Adipocyte (in vitro differentiated cells): ENCODE measurements around the gene ZNF654.
"Not testable (repeated sequence)": the region's sequence is repeated elsewhere in the genome, so short reads cannot be mapped to it uniquely, and the experiment has no call there.

Source experiments
- DNase-seq: peaks from one replicate; pipeline ENCODE4 v3.0.0-alpha.2; 2015; ENCODE audit warnings: low read depth
- H3K27me3 ChIP-seq: replicated peaks from 2 replicates; pipeline ENCODE4 v1.7.0; 2013; ENCODE audit warnings: mild to moderate bottlenecking, low read length, moderate library complexity; ENCODE audit not compliant: control insufficient read depth, insufficient read depth
- H3K36me3 ChIP-seq: 2 replicates; pipeline ENCODE4 v1.7.0; 2013; ENCODE audit warnings: low read length, mild to moderate bottlenecking, moderate library complexity; ENCODE audit not compliant: control insufficient read depth, insufficient read depth, severe bottlenecking
- H3K4me1 ChIP-seq: 2 replicates; pipeline ENCODE4 v1.7.0; 2013; ENCODE audit warnings: mild to moderate bottlenecking, low read length, moderate library complexity; ENCODE audit not compliant: control insufficient read depth, insufficient read depth
- H3K4me3 ChIP-seq: 2 replicates; pipeline ENCODE4 v1.7.0; 2013; ENCODE audit warnings: mild to moderate bottlenecking, low read length, moderate library complexity
- H3K9ac ChIP-seq: 2 replicates; pipeline ENCODE4 v1.7.0; 2013; ENCODE audit warnings: mild to moderate bottlenecking, low read length, moderate library complexity
- H3K9me3 ChIP-seq: 2 replicates; pipeline ENCODE4 v1.7.0; 2013; ENCODE audit warnings: mild to moderate bottlenecking, low read length, moderate library complexity; ENCODE audit not compliant: control insufficient read depth

ZNF654 gene

DNA sequence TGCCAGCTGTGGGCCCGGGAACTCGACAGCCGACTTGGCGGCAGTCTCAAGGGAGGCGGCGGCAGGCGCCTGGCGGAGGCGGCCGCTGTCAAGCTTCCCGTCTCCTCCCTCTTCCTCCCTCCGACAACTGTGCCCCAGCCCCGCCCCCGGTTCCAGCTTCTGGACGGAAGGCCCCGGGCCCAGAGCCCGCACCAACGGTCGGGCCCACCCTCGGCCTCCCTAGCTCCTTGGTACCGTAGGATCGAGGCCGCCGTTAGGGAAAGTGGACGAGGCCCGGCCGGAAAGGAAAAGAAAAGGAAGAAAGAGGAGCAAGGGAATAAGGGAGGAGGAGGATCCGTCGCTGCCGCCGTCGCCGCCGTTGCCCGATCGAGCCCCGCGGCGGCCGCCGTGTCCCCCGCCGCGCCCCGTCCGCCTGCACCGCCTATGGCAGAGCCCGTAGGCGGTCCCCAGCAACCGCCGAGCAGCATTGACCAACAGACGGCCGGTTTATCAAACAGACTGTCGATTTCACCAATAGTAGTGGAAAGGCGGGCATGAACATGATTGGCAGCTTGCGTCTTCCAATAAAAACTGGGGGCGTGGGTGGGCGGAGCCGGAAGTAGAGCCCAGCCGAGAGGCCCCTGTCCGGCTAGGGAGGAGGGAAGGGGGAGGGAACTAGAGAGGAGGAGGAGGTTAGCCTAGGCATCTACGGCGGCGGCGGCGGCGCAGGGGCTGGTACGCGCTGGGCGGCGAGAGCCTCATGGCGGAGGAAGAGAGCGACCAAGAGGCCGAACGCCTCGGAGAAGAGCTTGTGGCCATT lies at the start of gene ZNF654, which contains the start of gene CGGBP1:
Gene ZNF654 (plus strand): TSS at position 675 of the 799 bp plus-strand sequence. CDS start 65 bp downstream, at position 740.
Gene CGGBP1 (minus strand): TSS at position 425 of the 799 bp plus-strand sequence. CDS start 3,029 bp downstream, outside the sequence.
- Histone ChIP-seq H3K4me3 (peak within 1 kb of the TSS; percentile 99), H3K27me3 (no peaks in the 10 kb centered on the region), H3K9ac (peak within 1 kb of the TSS; percentile 98), H3K36me3 (peaks cover 27% of the 10 kb centered on the region), H3K4me1 (peaks cover 59% of the 10 kb centered on the region), H3K9me3 (no peaks in the 10 kb centered on the region)
- DNase-seq = peak; percentile 99

DNA sequence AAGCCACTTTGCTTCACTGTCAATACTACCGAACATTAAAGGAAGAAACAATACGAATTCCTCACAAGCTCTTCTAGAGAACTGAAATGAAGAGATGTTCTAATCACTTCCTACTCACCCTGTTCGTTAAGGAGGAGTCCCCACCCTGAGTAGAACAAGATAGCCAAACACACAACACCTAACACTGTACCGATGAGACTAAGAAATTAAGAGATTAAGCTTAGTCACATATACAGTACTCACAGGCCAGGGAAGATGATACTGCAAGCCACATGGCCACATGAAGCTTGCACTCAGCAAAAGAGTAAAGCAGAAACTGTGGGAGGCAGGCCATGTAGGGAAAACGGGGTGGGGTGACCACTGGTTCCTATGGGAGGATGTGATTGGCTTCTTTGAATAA lies 48.2 kb upstream of the ZNF654 start:
- Histone ChIP-seq H3K9ac (no peak overlapping the region), H3K27me3 (no peaks in the 10 kb centered on the region), H3K36me3 (no peaks in the 10 kb centered on the region), H3K9me3 (no peaks in the 10 kb centered on the region), H3K4me3 (no peak overlapping the region), H3K4me1 (peaks cover 26% of the 10 kb centered on the region)
- DNase-seq = no peak

DNA sequence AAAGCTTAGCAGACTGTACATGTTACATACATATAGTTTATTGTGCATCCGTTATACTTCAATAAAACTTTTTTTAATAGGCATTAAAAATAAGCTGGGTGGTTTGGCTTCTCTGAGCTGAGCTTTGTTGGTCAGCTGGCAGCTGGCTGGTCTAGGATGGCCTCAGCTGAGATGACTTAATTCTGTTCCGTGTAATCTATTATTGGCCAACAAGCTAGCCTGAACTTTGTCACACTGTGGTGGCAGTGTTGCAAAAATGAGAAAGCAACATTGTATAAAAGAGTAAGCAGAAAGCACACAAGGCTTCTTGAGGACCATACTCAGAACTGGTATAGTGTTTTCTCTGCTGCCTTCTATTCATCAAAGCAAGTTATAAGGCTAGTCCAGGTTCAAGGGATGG lies 45.5 kb upstream of the ZNF654 start:
- no peaks in the 10 kb centered on the region for H3K27me3 ChIP-seq
- H3K4me1 ChIP-seq = peaks cover 26% of the 10 kb centered on the region
- H3K4me3 ChIP-seq = peak overlapping the region; percentile 51
- no peaks in the 10 kb centered on the region for H3K36me3 ChIP-seq
- no peak for DNase-seq
- H3K9ac ChIP-seq = peak overlapping the region; percentile 43
- no peaks in the 10 kb centered on the region for H3K9me3 ChIP-seq

DNA sequence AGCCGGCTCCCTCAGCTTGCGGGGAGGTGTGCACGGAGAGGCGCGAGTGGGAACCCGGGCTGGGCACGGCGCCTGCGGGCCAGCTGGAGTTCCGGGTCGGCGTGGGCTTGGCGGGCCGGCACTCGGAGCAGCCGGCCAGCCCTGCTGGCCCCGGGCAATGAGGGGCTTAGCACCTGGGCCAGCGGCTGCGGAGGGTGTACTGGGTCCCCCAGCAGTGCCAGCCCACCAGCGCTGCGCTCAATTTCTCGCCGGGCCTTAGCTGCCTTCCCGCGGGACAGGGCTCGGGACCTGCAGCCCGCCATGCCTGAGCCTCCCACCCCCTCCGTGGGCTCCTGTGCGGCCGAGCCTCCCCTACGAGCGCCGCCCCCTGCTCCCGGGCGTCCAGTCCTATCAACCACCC lies 43.4 kb upstream of the ZNF654 start:
- not testable (repeated sequence) for H3K27me3 ChIP-seq, H3K9me3 ChIP-seq, H3K36me3 ChIP-seq, DNase-seq, H3K4me3 ChIP-seq, H3K9ac ChIP-seq
- H3K4me1 ChIP-seq = peaks cover 18% of the 10 kb centered on the region

DNA sequence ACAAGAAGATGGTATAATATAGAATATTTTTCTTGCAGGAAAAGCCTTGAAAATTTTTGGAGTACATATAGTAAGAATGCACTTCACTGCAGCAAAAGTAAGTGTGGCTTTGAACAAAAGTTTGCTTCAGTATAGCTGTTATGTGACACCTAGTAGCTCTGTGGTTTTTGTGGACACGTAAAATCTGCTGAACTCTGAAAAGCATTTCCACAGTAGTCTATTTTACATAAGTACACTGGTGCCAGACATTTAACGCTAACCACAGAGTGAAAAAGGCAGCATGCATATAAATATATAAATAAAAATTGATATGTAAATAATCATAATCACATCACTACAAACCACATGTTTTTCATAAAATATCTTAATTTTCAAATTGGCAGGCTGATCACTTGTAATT lies 40.0 kb upstream of the ZNF654 start:
- no peaks in the 10 kb centered on the region for H3K9me3 ChIP-seq
- no peaks in the 10 kb centered on the region for H3K27me3 ChIP-seq
- H3K4me3 ChIP-seq = no peak overlapping the region
- no peaks in the 10 kb centered on the region for H3K36me3 ChIP-seq
- no peak for DNase-seq
- H3K4me1 ChIP-seq = peaks cover 5% of the 10 kb centered on the region
- no peak overlapping the region for H3K9ac ChIP-seq

DNA sequence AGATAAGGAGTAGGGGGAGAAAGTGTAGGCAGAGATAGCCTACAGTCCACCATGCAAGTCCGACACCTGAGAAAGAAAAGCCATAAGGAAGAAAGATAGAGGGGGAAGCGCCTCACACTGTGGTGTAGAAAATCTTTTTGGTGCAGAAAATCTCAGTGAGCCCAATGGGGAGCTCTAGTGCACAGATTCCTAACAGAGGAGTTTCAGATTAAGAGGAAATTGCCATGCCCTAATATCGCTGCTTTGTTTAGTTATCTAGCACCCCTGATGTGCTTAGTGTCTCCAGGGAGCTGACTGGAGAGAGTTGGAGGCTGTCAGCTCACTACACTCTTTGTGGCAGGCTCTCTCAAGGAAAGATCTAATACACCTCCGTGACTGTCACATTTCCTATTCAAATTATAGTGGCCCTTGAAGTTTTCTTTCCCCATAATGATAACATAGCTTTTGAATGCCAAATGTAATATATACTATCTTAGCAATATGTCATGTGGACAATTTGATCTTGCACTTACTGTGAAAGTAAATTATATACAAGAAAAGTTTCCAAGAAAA lies 34.0 kb upstream of the ZNF654 start:
- DNase-seq = no peak
- H3K27me3 ChIP-seq = no peaks in the 10 kb centered on the region
- H3K9ac ChIP-seq = no peak overlapping the region
- H3K9me3 ChIP-seq = peaks cover 6% of the 10 kb centered on the region
- H3K4me1 ChIP-seq = no peaks in the 10 kb centered on the region
- no peaks in the 10 kb centered on the region for H3K36me3 ChIP-seq
- H3K4me3 ChIP-seq = no peak overlapping the region

DNA sequence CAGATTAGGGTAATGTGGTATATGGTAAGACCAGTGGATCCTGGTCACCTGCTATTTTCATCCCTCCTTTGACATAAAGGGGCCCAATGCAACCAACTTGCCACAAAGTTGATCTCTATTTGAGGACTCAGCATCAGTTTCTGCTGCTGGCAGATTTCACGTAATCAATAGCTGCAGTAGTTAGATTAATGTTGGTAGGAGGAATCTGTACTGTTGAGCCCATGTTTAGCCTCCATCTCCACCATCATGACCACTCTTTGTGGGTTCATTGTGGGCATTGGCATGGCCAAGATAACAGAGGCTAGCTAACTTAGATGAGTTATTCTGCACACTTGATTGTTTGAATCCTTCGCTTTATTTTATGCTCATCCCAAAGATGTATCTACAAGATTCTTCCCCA lies 30.2 kb upstream of the ZNF654 start:
- Histone ChIP-seq H3K9ac (no peak overlapping the region), H3K9me3 (peaks cover 6% of the 10 kb centered on the region), H3K27me3 (no peaks in the 10 kb centered on the region), H3K4me1 (peaks cover 25% of the 10 kb centered on the region), H3K4me3 (no peak overlapping the region), H3K36me3 (no peaks in the 10 kb centered on the region)
- DNase-seq = no peak

DNA sequence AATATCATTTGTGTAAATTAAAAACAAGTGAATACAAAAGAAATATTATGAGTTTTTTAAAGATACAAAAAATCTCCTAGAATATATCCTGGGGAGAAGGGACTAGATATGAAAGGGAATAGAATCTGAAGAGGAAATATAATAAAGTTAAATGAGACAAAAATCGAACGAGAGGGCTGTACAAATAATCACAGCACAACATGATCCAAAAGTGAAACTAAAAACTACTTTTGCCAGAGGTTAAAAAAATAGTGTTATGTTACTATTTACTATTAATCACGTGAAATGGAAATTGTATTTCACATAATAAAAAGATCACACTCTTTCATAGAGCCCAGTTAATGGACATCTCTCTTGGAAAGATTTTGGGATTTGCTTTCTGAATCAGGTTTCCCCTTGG lies 28.8 kb upstream of the ZNF654 start:
- no peaks in the 10 kb centered on the region for H3K27me3 ChIP-seq
- H3K4me1 ChIP-seq = peaks cover 33% of the 10 kb centered on the region
- DNase-seq = no peak
- H3K36me3 ChIP-seq = no peaks in the 10 kb centered on the region
- H3K9me3 ChIP-seq = peaks cover 6% of the 10 kb centered on the region
- H3K9ac ChIP-seq = peak overlapping the region; percentile 57
- H3K4me3 ChIP-seq = peak overlapping the region; percentile 65

DNA sequence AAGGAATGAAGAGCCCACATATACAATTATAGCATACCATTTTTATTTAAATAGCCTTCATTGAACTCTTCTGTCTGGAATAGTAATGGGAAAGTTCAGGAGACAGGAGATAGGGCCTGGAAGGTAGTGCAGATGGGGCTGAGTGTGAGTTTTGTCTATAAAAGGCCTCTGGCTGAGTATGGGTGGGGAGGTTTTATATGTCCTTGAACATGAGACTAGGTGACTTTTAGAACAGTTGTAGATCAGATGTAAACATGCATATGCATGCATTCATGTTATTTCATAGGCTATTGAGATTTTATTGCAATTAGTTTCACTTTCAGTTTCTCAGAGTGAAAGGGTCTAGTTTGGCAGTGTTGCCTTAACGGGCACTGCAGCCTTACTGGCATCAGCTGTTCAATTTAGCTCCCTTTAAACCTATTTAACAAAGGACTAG lies 27.4 kb upstream of the ZNF654 start:
- Histone ChIP-seq H3K9ac (peak overlapping the region; percentile 73), H3K9me3 (no peaks in the 10 kb centered on the region), H3K36me3 (no peaks in the 10 kb centered on the region), H3K4me3 (peak overlapping the region; percentile 77), H3K27me3 (no peaks in the 10 kb centered on the region), H3K4me1 (peaks cover 33% of the 10 kb centered on the region)
- peak; percentile 71 for DNase-seq

DNA sequence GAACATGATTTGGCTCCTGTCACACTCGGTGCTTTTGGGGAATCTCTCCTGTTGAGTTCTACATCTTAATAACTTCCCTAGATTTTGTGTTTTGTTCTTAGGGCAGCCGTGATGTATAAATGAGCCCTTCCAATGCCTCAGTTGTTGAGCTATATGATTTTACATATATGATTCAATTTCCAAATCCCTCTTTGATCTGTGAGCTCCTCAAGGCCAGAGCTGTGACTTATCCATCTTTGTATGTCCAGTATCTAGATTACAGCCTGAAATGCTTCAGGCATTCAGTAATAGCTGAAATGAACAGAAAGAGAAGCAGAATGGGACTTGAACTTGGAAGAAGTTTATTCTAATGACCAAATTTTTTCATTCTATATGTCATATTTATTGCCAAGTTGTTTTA lies 26.8 kb upstream of the ZNF654 start:
- DNase-seq = peak; percentile 23
- H3K4me1 ChIP-seq = peaks cover 33% of the 10 kb centered on the region
- H3K9me3 ChIP-seq = no peaks in the 10 kb centered on the region
- H3K27me3 ChIP-seq = no peaks in the 10 kb centered on the region
- no peaks in the 10 kb centered on the region for H3K36me3 ChIP-seq
- H3K9ac ChIP-seq = peak overlapping the region; percentile 73
- peak overlapping the region; percentile 77 for H3K4me3 ChIP-seq

DNA sequence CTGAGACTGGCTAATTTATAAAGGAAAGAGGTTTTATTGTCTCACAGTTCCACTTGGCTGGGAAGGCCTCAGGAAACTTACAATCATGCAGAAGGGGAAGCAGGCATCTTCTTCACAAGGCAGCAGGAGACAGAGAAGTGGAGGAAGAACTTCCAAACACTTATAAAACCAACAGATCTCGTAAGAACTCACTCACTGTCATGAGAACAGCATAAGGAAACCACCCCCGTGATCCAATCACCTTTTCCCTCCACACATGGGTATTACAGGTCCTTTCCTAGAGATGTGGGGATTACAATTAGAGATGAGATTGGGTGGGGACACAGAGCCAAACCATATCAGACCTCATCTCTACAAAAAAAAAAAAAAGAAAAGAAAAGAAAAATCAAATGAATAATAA lies 26.0 kb upstream of the ZNF654 start:
- peaks cover 39% of the 10 kb centered on the region for H3K4me1 ChIP-seq
- no peak for DNase-seq
- no peaks in the 10 kb centered on the region for H3K27me3 ChIP-seq
- no peaks in the 10 kb centered on the region for H3K9me3 ChIP-seq
- no peak overlapping the region for H3K4me3 ChIP-seq
- no peaks in the 10 kb centered on the region for H3K36me3 ChIP-seq
- no peak overlapping the region for H3K9ac ChIP-seq
